Measurements from ENCODE around the gene HTRA3. TPM values are rescaled to one million over a fixed set of nuclear protein-coding genes. Genes with fewer than 3 reads are reported as not detected.

HTRA3 gene
- total and polyA plus RNA-seq, 4 donors, result 0.36 to 1.2 (median 1.1) TPM

GRCh38 chr4:8285143-8285975 lies 15.8 kb downstream of the HTRA3 start (continued):
- TF ChIP-seq CTCF (IDR thresholded peaks at IDR 0.05; ENCODE audit: low read depth, low read length, missing input control), result no peak

GRCh38 chr4:8285976-8286718 lies 16.6 kb downstream of the HTRA3 start:
- Histone ChIP-seq H3K4me3 (ENCODE audit: low read depth in 1 of 3, low read length in 3 of 3) (no peak overlapping the region), H3K27me3 (ENCODE audit: control insufficient read depth in 4 of 4, insufficient read depth in 4 of 4, low read length in 3 of 4) (no peaks in the 10 kb centered on the region), H3K9ac (ENCODE audit: low read depth in 1 of 2, low read length in 2 of 2) (no peak overlapping the region), H3K4me1 (ENCODE audit: control insufficient read depth in 4 of 4, insufficient read depth in 4 of 4, low read length in 3 of 4) (no peaks in the 10 kb centered on the region), H3K27ac (ENCODE audit: low read depth in 1 of 2, low read length in 2 of 2) (no peak overlapping the region), H3K36me3 (ENCODE audit: control insufficient read depth in 4 of 4, insufficient read depth in 3 of 4, low read depth in 1 of 4, low read length in 3 of 4) (no peaks in the 10 kb centered on the region), H3K9me3 (ENCODE audit: control insufficient read depth in 4 of 4, low read length in 3 of 4) (no peaks in the 10 kb centered on the region)
- no peak for TF ChIP-seq REST (IDR thresholded peaks at IDR 0.05)
- TF ChIP-seq SP1 (IDR thresholded peaks at IDR 0.05), result no peak
- TF ChIP-seq TAF1 (conservative IDR thresholded peaks at IDR 0.05), result no peak
- no peak for TF ChIP-seq ZBTB33 (IDR thresholded peaks at IDR 0.05)
- TF ChIP-seq RAD21 (IDR thresholded peaks at IDR 0.05), result no peak
- TF ChIP-seq HNF4A (conservative IDR thresholded peaks at IDR 0.05), result no peak
- TF ChIP-seq NR2F2 (IDR thresholded peaks at IDR 0.05), result no peak
- no peak for TF ChIP-seq RXRA (IDR thresholded peaks at IDR 0.05)
- no peak for TF ChIP-seq CTCF (IDR thresholded peaks at IDR 0.05; ENCODE audit: low read depth, low read length, missing input control)
- no peak for TF ChIP-seq FOXA2 (IDR thresholded peaks at IDR 0.05)
- TF ChIP-seq YY1 (IDR thresholded peaks at IDR 0.05), result no peak
- no peak for TF ChIP-seq EGR1 (IDR thresholded peaks at IDR 0.05; ENCODE audit: low read depth in 2 of 2)
- TF ChIP-seq GABPA (IDR thresholded peaks at IDR 0.05 in 1 of 2, conservative IDR thresholded peaks at IDR 0.05 in 1 of 2), result no peak
- TF ChIP-seq HNF4G (IDR thresholded peaks at IDR 0.05), result no peak
- no peak for TF ChIP-seq MAX (IDR thresholded peaks at IDR 0.05)
- no peak for TF ChIP-seq FOXA1 (IDR thresholded peaks at IDR 0.05)
- no peak for TF ChIP-seq JUND (IDR thresholded peaks at IDR 0.05)
- no peak for TF ChIP-seq ATF3 (IDR thresholded peaks at IDR 0.05)
- 86% methylated on average over 23 of the region's 23 CpGs for WGBS
- DNase-seq (ENCODE audit: low spot score), result no peak

Data from liver (tissue), 9 donors.